GM21423 (cell line): ENCODE data around the gene IGFL1.
"Not testable (repeated sequence)": the region's sequence is repeated elsewhere in the genome, so short reads cannot be mapped to it uniquely, and the experiment has no call there.

Experiments
- ATAC-seq: cut with Tn5 transposase; IDR thresholded peaks from one replicate; pipeline ENCODE4 v1.9.1; 2021; ENCODE audit warnings: mild to moderate bottlenecking, moderate library complexity; ENCODE audit not compliant: unreplicated experiment

The IGFL1 gene

DNA sequence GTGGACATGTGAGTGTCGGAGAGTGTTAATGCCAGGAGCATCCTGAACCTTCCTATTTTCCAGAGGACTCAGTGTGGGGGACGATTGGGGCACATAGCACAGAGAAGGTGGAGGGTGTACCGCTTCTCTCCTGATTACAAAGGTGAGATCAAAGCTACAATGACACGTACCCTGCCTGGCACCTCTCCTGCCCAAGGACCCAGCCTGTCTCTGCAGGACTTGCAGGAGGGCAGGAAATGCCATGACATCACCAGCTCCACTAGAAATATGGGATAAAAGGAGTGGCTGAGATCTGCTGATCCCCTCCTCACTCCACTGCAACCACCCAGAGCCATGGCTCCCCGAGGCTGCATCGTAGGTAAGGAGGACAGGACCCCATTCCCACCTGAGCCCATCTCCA lies at the start of gene IGFL1:
Gene IGFL1, plus strand, starts transcription at position 301 of the 400 bp plus-strand sequence. Its CDS starts 33 bp downstream, at position 334.
- ATAC-seq: no peak

DNA sequence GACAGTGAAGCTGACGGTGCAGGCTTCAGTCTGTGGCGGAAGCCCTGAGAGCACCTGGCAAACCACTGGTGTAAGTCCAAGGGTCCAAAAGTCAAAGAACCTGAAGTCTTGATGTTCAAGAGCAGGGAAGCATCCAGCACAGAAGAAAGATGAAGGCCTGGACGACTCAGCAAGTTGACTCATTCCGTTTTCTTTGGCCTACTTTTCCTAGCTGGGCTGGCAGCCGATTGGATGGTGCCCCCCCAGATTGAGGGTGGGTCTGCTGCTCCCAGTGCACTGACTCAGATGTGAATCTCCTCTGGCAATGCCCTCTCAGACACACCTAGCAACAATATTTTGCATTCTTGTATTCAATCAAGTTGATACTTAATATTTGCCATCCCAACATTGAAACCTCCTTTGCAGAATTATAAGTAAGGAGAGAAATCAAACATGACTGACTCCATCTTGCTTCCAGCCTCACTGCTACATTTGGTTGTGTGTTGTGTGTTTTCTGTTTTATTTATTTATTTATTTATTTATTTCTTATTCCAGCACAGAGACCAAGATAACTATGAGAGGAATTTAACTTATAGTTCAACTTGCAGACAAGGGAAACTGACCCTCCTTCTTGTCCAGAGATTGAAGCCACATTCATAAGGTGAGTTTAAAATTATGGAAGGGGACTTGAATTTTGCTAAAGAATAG lies 48.7 kb upstream of the IGFL1 start:
- no peak for ATAC-seq

DNA sequence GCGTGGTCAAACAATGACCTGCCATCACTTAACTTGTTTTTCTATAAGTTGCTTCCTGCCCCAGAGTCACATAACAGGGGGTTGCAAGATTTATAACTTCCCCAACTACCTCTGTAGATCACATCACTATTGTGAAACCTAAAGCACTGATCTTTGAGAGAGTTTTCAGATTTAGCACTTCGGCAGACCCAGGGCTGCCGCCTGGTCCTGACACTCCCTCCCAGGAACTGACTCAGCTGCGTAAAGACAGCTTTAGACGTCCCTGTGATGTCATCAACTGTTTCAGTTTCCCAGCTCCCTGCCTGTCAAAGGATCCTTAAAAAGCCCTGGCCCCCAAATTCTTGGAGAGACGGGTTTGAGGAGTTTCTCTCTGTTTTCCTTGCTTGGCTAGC lies 48.2 kb upstream of the IGFL1 start:
- ATAC-seq: no peak

DNA sequence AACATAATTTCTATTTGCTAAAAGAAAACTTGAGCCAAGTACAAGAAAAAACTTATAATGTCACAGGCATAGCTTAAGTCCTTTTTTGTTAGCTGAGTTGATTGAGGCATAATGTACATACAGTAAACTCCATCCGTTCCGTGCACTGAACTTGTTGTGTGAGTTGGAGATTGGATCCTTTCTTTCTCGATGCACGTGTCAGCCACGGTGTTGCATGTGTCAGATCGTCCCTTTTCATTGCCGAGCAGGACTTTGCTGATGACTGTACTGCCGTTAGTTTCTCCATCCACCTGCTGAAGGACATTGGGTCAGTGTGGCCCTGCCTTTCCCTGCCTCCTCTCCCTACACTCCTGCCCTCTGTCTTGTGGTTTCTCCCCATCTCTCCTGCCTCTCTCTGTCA lies 47.1 kb upstream of the IGFL1 start:
- no peak for ATAC-seq

DNA sequence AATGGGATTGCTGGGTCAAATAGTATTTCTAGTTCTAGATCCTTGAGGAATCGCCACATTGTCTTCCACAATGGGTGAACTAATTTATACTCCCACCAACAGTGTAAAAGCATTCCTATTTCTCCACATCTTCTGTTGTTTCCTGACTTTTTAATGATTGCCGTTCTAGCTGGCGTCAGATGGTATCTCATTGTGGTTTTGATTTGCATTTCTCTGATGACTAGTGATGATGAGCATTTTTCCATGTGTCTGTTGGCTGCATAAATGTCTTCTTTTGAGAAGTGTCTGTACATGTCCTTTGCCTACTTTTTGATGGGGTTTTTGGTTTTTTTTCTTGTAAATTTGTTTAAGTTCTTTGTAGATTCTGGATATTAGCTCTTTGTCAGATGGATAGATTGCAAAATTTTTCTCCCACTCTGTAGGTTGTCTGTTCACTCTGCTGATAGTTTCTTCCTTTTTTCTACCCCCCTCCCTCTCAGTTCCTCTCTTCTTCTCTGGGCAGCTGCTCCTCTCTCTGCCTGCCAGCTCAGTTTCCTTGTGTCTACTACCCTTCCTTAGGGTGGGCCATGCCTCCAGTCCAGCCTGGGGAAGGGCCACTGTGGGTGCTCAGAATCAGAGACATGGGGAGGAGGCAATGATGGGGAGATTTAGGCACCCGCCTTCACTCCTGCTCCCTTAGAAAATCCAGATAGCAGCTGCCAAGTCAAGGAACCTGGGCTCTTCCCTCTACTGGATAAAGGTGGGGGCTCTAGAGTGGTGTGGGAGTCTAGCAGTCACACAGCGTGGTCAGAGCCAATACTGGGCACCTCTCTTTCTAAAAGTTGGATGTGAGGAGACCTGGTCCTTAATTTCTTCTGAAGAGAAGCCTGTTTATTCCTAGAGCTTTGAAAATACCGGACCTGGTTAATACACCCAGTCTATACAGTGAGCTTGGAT lies 44.5 kb upstream of the IGFL1 start:
- ATAC-seq: not testable (repeated sequence)

DNA sequence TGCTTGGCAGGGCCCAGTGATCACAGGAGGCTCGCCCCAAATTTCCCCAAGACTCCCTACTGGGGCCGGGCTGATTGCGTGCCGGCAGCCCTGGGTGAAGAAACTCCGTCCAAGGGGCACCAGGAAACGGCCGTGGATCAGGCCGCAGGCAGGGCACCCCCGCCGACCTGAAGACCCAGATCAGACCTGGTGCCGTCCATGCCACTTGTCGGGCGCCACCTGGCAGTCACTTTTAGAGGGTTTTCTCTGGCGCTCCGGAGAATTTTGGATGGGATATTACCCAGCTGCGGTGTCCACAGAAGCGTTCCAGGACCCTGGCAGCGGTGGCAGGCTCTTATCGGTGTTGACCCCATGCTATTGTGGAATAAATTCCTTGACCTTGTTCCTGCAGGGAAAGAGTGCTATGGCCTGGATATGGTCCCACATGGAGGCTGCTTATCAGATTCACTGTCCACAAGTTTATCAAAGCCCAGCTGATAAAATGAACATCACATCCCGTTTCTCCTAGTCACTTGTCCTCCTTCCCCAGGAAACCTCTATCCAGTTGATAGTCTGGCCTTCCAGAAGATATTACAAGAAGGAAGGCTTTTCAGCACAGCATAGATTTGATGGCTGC lies 43.3 kb upstream of the IGFL1 start:
- ATAC-seq: no peak

DNA sequence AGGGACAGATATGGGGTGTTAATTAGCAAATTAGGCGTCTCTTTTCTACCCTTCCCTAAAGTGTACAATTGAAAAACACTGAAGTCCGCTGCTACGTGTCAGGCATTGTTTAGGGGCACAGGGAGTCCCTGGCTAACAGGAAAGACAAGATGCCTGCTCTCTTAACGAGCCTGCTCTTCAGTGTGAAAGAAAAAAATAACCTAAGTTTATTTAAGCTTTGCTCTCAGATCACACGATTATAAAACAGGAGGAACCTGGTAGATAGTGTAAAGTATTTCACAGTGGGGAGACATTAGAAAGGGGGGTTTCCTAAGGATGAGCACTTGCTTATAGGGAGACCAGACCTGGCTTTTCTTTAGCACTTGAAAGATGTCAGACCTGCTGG lies 42.8 kb upstream of the IGFL1 start:
- ATAC-seq: no peak

DNA sequence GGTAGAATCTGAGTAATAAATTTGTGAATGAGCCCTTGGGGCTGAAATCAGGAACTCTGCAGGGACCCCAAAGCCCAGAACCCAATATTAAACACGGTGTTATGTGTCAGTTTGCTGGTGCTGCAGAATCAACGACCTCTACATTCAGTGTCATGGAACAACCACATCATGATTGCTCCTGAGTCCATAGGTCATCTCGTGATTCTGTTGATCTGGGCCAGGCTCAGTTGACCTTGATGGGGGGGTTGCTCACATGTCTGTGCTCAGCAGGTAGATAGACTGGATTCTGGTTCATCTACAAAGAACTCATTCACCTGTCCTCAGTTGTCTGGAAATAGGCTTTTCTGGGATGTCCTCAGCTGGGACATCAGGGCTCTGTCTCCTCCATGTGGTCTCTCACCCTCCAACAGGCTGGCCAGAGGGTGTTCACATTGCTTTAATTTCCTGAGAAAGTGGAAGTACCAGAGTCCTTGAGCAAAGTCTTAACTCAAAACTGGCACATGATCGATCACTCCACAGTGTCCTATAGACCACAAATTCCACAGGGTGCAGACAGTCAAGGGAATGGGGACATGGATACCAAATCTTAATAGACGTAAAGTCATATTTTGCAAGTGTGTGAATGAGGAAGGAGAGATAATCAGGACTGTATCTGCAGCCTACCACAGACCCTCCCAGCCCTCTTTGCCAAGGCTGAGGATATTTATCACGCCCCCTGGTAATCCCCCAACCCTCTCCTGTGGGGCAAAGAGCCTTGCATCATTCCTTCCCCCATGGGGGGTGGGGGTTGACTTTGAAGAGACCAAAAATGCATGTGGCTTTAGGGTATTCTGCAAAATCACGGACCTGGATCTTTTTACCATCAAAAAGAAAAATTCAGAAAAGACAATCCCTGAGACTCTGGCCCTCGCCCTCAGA lies 39.3 kb upstream of the IGFL1 start:
- no peak for ATAC-seq

DNA sequence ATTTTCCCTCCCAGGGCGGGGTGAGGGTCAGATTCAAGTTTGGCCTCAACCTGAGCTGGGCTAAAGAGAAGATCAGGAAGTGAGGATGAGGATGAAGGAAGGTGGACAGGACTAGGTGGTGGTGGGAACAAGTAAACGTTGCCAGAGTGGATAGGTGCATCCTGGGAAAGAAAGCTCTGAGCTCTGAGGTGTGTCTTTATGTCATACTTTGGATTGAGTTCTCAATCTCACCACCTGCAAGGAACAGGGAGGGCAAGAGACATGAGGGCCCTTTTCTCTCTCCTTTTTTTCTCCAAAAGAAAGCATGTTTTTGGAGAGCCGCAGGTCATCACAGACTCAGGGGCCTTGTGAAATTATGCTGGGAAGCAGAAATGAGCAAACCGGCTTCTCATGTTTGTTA lies 38.2 kb upstream of the IGFL1 start:
- ATAC-seq: no peak

DNA sequence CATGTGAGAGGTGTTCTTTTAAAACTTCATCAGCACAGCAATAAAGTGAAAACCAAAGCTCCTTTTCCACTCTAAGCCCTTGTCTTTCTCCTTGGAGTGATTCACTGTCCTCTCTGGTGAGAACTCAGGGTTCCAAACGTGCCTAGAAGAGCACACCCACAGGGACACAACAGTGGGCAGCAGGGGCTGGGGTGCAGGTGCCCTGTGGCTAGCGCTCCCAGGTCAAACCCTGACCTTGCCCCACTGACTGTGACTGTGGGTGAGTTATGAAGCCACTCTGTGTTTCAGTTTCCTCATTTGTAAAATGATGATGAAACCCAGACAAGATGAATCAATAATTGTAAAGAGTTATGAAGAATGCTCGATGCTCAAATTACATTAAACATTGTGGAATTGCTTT lies 37.6 kb upstream of the IGFL1 start:
- no peak for ATAC-seq

DNA sequence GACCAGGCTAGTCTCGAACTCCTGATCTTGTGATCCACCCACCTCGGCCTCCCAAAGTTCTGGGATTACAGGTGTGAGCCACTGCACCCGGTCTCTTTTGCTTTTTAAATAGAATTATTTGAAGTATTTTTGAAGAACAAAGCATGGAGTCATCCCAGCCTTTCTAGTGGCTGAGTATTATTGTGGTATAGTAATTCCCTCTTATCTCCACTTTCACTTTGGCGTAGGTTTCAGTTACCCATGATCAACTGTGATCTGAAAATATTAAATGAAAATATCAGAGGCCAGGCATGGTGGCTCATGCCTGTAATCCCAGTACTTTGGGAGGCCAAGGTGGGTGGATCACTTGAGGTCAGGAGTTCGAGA lies 36.9 kb upstream of the IGFL1 start:
- ATAC-seq: not testable (repeated sequence)

DNA sequence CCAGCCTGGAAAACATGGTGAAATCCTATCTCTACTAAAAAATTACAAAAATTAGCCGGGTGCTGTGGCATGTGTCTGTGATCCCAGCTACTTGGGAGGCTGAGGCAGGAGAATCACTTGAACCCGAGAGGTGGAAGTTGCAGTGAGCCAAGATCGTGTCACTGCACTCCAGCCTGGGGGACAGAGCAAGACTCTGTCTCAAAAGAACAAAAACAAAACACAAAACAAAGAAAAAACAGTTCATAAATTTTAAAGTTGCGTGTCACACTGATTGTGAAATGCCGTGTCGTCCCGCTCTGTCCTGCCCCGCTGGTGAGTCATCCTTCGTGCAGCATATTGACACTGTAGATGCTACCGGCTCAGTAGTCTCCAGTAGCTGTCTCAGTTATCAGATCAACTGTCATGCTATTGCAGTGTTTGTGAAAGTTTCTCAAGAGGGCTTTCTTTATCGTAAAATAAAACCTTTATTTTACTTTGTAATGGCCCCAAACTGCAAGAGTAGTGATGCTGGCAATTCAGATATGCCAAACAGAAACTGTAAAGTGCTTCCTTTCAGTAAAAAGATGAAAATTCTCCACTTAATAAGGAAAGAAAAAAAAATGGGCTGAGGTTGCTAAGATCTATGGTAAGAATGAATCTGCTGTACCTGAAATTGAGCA lies 36.4 kb upstream of the IGFL1 start:
- ATAC-seq: no peak

DNA sequence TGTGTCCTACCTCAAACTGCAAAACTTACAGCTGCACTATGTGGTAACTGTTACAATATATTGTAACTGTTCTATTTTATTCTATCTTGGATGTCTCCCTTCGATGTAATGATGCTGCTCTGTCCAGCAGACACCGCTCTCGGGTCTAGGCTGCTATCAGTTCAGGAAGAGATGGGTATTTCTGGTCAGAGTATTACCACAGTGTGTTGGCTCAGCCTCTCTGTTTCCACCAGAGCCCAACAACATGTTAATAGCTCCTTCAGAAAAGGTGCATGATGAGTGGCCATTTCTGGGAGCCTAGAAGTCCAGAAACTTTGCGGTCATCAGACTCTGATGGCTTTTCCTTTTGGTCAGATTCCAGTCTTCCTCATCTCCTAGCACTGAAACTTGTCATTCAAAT lies 35.9 kb upstream of the IGFL1 start:
- ATAC-seq: no peak

DNA sequence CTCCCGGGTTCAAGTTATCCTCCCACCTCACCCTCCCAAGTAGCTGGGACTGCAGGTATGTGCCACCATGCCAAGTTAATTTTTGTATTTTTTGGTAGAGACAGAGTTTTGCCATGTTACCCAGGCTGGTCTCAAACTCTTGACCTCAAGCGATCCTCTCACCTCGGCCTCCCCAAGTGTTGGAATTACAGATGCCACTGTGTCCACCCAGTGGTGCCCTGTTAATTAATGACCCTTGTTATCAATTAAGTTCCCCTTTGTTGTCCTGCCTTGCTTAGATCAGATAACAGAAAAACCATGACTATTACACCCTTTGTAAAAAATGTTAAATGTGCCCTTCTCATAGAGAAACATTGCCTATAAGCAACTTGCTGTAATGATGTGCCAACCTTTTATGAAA lies 34.4 kb upstream of the IGFL1 start:
- ATAC-seq: no peak

DNA sequence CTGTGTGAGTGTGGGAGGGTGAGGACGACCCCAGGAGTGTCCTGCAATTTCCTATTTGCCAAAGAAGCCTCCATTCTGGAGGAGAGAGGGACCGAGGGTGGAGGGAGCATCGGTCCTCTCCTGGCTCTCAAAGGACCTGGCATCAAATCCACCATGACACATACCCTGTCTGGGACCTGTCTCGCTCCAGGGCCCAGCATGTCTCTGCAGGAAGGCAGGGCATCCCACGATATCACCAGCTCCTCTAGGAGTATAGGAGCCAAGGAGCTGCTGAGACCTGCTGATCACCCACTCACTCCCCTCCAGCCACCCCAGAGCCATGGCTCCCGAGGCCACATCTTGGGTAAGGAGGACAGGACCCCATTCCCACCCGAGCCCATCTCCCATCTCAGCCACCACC lies 33.6 kb upstream of the IGFL1 start:
- ATAC-seq: not testable (repeated sequence)

DNA sequence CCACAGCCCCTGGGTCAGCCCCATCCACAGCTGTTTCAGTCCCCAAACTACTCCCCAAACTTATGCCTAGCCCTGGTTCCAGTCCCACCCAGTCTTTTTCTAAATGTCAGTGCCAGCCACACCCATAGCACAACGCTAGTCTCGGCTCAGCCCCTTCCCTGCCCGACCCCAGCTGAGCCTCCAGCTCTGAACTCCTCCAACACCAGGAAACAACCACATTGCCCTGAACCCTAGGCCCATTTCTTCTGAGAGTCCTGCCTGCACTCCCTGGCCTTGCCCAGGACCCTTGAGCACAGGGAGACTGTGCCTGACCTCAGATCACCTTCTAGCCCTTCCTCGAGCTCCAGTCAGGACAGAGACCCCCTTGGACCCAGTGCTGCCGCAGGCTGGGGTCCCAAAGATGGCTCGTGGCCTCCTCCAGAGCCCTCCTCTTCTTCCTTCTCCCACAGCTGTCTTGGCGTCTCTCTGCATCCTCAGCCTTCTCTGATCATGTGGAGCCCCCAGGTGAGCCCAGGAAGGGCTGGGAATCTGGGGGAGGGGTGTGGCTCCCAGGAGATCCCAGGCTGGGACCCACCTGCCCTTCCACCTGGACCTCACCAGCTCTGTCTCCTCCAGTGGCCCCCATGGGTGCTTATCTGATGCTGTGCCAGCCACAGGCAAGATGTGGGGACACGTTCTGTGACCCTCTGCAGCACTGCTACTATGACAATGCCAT lies 33.0 kb upstream of the IGFL1 start:
- ATAC-seq: no peak

DNA sequence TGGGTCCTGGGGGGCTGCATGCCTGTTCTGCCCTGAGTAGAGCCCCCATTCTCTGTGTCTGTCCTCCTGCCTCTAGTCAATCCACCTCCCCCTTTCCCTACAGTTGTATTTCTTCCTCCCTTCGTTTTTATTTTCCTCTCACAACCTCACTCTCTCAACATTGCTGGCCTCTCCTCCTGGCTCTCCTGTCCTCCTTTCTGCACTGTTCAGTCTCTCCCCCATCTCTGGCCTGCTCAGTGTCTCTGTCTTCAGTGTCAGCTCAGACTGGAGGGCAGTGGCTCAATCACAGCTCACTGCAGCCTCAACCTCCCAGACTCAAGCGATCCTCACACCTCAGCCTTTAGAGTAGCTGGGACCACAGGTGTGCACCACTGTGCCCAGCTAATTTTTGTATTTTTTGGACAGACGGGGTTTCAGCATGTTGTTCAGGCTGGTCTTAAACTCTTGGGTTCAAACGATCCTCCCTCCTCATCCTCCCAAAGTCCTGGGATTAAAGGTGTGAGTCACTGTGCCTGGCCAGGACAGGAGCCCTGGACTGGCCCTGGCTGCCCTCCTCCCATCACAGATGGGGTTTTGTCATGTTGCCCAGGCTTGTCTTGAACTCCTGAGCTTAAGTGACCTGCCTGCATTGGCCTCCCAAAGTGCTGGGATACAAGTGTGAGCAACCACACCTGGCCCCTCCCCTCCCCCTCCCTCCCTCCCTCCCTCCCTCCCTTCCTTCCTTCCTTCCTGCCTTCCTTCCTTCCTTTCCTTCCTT lies 32.0 kb upstream of the IGFL1 start:
- no peak for ATAC-seq

DNA sequence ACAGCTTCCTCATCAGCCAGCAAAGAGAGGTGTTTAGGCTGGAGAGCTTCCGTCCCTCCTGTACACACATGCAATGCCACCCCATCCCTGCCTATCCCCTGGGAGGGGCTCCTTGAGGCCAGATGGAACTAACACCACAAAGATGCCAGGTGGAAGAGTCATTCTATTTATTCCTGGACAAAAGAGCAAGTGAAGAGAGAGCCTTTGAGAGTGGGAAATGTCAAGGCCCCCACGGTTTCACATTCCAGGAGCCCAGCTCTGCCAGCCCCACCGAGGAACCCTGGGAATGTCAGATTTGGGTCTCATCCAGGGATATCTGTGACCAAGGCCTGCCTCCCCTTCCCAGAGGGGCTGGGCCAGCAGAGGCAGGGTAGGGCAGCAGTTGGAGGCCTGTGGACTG lies 30.8 kb upstream of the IGFL1 start:
- ATAC-seq: no peak
